ENCODE data around the gene AUH. TPM values are rescaled to one million over a fixed set of nuclear protein-coding genes. Genes with fewer than 3 reads are reported as not detected.

Gene AUH
- total RNA-seq, 2 donors from 2014 or later = 23.0 to 23.5 TPM

DNA sequence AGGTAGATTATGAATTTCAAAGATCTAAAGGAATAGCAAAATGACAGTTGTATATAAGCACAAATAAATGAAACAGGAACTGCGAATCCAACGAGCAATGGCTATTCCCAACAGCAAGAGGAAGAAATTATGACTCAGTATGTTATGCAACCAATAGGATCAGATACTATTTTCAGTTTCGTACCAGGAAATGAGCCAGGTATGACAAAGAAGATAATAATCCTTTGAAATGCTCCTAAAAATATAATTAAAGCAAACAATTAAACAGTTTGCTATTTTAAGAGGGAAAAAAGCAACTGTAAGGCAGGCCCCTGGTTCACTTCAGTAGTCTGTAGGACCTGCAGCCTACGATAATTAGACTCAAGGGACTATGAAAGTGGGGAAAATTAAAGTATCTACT, 58.9 kb downstream of the AUH start:
- Histone ChIP-seq H3K36me3 (ENCODE audit: control insufficient read depth, insufficient read depth, low read length) (no peaks in the 10 kb centered on the region), H3K9ac (ENCODE audit: extremely low read depth, low read length, poor library complexity, severe bottlenecking) (no peak overlapping the region), H3K4me3 (ENCODE audit: low read length) (no peak overlapping the region), H3K27ac (ENCODE audit: low read depth, low read length) (no peak overlapping the region), H3K9me3 (ENCODE audit: control insufficient read depth, low read length) (no peaks in the 10 kb centered on the region), H3K4me1 (ENCODE audit: control insufficient read depth, insufficient read depth, low read length) (no peaks in the 10 kb centered on the region), H3K27me3 (ENCODE audit: control insufficient read depth, insufficient read depth, low read length, poor library complexity, severe bottlenecking) (no peaks in the 10 kb centered on the region)
- no peaks in the 10 kb centered on the region for H3K27me3 Mint-ChIP-seq (ENCODE audit: insufficient read depth)
- WGBS, 2 experiments (ENCODE audit: insufficient coverage in 1 of 2, insufficient read length in 1 of 2) = 96 to 100% methylated on average over 2 to 4 of the region's 4 CpGs
- DNase-seq = no peak
- peaks cover 6% of the 10 kb centered on the region for H3K36me3 Mint-ChIP-seq (ENCODE audit: low read depth)
- no peak overlapping the region for H3K27ac Mint-ChIP-seq
- H3K9me3 Mint-ChIP-seq = no peaks in the 10 kb centered on the region
- TF ChIP-seq, protein P1, sequence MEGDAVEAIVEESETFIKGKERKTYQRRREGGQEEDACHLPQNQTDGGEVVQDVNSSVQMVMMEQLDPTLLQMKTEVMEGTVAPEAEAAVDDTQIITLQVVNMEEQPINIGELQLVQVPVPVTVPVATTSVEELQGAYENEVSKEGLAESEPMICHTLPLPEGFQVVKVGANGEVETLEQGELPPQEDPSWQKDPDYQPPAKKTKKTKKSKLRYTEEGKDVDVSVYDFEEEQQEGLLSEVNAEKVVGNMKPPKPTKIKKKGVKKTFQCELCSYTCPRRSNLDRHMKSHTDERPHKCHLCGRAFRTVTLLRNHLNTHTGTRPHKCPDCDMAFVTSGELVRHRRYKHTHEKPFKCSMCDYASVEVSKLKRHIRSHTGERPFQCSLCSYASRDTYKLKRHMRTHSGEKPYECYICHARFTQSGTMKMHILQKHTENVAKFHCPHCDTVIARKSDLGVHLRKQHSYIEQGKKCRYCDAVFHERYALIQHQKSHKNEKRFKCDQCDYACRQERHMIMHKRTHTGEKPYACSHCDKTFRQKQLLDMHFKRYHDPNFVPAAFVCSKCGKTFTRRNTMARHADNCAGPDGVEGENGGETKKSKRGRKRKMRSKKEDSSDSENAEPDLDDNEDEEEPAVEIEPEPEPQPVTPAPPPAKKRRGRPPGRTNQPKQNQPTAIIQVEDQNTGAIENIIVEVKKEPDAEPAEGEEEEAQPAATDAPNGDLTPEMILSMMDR (conservative IDR thresholded peaks at IDR 0.05) = no peak
- peaks cover 4% of the 10 kb centered on the region for H3K4me1 Mint-ChIP-seq
- H3K4me3 Mint-ChIP-seq = no peak overlapping the region

DNA sequence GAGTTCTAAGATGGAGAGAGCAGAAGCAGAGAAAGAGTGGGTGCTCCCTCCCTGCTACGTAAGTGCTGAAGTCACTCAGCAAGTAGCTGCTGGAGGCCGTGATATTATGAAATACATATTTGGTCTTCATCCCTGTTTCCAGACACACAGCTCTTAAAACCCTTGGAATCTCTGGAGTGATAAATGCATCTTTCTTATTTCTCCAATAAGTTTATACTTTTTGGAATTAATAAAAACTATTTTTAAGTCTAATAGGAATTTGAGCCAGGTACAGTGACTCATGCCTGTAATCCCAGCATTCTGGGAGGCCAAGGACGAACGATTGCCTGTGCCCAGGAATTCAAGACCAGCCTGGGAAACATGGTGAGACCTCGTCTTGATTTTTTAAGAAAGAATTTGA, 60.6 kb downstream of the AUH start:
- Histone ChIP-seq H3K27ac (ENCODE audit: low read depth, low read length) (no peak overlapping the region), H3K9ac (ENCODE audit: extremely low read depth, low read length, poor library complexity, severe bottlenecking) (no peak overlapping the region), H3K4me3 (ENCODE audit: low read length) (no peak overlapping the region), H3K9me3 (ENCODE audit: control insufficient read depth, low read length) (no peaks in the 10 kb centered on the region), H3K4me1 (ENCODE audit: control insufficient read depth, insufficient read depth, low read length) (no peaks in the 10 kb centered on the region), H3K27me3 (ENCODE audit: control insufficient read depth, insufficient read depth, low read length, poor library complexity, severe bottlenecking) (no peaks in the 10 kb centered on the region), H3K36me3 (ENCODE audit: control insufficient read depth, insufficient read depth, low read length) (no peaks in the 10 kb centered on the region)
- DNase-seq = no peak
- no peaks in the 10 kb centered on the region for H3K27me3 Mint-ChIP-seq (ENCODE audit: insufficient read depth)
- H3K4me1 Mint-ChIP-seq = peaks cover 4% of the 10 kb centered on the region
- H3K27ac Mint-ChIP-seq = no peak overlapping the region
- no peak overlapping the region for H3K4me3 Mint-ChIP-seq
- WGBS, 2 experiments (ENCODE audit: insufficient coverage in 1 of 2, insufficient read length in 1 of 2) = 93 to 97% methylated on average over 4 to 5 of the region's 5 CpGs
- TF ChIP-seq, protein P1 (conservative IDR thresholded peaks at IDR 0.05) = no peak
- peaks cover 6% of the 10 kb centered on the region for H3K36me3 Mint-ChIP-seq (ENCODE audit: low read depth)
- no peaks in the 10 kb centered on the region for H3K9me3 Mint-ChIP-seq

DNA sequence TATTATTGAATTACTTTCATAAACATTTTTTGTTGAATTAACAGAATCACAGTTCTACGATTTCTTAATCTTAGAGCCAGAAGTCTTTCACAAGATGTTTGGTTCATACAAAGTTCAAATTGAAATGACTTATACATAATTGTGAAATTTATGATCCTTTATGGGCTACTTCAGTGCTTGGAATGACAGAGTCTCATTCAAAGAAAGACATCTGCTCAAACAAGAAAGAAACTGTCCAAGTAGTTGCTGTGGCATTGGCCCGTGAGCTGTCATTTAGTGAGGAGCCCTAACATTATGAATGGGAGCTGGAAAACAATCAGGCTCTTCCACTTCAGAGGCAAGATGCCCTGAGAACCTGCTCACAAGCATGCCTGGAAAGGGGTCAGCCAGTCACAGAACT, 63.4 kb downstream of the AUH start:
- DNase-seq = no peak
- Histone ChIP-seq H3K9me3 (ENCODE audit: control insufficient read depth, low read length) (no peaks in the 10 kb centered on the region), H3K27ac (ENCODE audit: low read depth, low read length) (no peak overlapping the region), H3K4me3 (ENCODE audit: low read length) (no peak overlapping the region), H3K9ac (ENCODE audit: extremely low read depth, low read length, poor library complexity, severe bottlenecking) (no peak overlapping the region), H3K4me1 (ENCODE audit: control insufficient read depth, insufficient read depth, low read length) (no peaks in the 10 kb centered on the region), H3K36me3 (ENCODE audit: control insufficient read depth, insufficient read depth, low read length) (peaks cover 12% of the 10 kb centered on the region), H3K27me3 (ENCODE audit: control insufficient read depth, insufficient read depth, low read length, poor library complexity, severe bottlenecking) (no peaks in the 10 kb centered on the region)
- TF ChIP-seq, protein P1 (conservative IDR thresholded peaks at IDR 0.05) = no peak
- Mint-ChIP-seq H3K27ac (no peak overlapping the region), H3K4me3 (no peak overlapping the region), H3K9me3 (no peaks in the 10 kb centered on the region), H3K27me3 (ENCODE audit: insufficient read depth) (no peaks in the 10 kb centered on the region), H3K4me1 (no peaks in the 10 kb centered on the region), H3K36me3 (ENCODE audit: low read depth) (peaks cover 26% of the 10 kb centered on the region)
- 91 to 94% methylated on average over 1 to 2 of the region's 2 CpGs for WGBS, 2 experiments (ENCODE audit: insufficient coverage in 1 of 2, insufficient read length in 1 of 2)

All from endodermal cell (in vitro differentiated cells).